ENCODE measurements around the gene MYO5C. TPM values are rescaled to one million over a fixed set of nuclear protein-coding genes. Genes with fewer than 3 reads are reported as not detected.

The MYO5C gene, protein sequence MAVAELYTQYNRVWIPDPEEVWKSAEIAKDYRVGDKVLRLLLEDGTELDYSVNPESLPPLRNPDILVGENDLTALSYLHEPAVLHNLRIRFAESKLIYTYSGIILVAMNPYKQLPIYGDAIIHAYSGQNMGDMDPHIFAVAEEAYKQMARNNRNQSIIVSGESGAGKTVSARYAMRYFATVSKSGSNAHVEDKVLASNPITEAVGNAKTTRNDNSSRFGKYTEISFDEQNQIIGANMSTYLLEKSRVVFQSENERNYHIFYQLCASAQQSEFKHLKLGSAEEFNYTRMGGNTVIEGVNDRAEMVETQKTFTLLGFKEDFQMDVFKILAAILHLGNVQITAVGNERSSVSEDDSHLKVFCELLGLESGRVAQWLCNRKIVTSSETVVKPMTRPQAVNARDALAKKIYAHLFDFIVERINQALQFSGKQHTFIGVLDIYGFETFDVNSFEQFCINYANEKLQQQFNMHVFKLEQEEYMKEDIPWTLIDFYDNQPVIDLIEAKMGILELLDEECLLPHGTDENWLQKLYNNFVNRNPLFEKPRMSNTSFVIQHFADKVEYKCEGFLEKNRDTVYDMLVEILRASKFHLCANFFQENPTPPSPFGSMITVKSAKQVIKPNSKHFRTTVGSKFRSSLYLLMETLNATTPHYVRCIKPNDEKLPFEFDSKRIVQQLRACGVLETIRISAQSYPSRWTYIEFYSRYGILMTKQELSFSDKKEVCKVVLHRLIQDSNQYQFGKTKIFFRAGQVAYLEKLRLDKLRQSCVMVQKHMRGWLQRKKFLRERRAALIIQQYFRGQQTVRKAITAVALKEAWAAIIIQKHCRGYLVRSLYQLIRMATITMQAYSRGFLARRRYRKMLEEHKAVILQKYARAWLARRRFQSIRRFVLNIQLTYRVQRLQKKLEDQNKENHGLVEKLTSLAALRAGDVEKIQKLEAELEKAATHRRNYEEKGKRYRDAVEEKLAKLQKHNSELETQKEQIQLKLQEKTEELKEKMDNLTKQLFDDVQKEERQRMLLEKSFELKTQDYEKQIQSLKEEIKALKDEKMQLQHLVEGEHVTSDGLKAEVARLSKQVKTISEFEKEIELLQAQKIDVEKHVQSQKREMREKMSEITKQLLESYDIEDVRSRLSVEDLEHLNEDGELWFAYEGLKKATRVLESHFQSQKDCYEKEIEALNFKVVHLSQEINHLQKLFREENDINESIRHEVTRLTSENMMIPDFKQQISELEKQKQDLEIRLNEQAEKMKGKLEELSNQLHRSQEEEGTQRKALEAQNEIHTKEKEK (N-terminal part only)
- 1.6 and 2.2 TPM in 2 replicates for polyA plus RNA-seq (2014; cell fraction: cytosol; rRNA removed)
- 2.0 and 3.5 TPM in 2 replicates for polyA plus RNA-seq (2014; cell fraction: nucleus; rRNA removed)

DNA sequence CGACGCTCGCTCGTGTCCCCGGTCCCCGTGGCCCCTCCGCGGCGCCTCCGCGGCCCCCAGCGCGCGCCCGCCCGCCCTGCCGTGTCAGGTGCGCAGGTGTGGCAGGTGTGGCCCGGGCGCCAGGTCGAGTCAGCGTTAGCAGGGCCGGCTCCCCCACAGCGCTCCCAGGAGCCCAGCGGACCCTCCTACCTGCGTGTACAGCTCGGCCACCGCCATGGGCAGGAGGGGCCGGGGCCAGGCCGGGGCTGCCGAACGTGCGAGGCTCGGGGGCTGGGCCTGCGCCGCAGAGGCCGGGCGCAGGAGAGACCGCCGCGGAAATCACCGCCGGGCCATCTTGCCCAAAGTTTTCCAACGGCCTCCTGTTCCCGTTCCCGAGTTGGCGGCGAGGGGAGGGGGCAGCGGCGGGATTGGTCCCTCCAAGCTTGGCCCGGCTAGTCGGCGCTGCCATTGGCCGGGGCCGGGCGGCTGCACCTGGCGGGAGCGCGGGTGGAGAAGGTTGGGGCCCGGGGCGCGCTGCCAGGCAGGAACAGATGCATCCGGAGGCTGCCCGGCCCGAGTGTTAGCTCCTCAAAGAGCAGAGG is at the start of gene MYO5C:
Gene MYO5C, minus strand, starts transcription at position 384 of the 581 bp plus-strand sequence. Its CDS starts 168 bp downstream, at position 216.
- DNase-seq (ENCODE audit: low spot score) = peak; percentile 50

DNA sequence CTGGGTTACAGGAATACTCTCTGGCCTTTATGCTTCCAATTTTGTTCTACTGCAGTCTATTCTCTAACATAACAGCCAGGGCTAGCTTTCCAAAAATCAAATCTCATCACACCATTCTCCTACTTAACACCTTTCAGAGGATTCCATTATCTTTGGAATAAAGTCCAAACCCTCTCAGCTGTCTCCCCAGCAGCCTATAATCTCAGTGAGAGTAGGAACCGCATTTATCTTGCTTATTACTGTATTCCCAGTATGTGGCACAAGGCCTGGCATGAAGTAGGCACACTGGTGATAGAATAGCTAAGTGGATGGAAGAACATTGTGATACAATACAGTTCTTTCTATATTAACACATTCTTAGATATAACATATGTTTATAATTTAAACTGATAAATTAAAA is 49.0 kb upstream of the MYO5C start:
- DNase-seq (ENCODE audit: low spot score) = no peak

DNA sequence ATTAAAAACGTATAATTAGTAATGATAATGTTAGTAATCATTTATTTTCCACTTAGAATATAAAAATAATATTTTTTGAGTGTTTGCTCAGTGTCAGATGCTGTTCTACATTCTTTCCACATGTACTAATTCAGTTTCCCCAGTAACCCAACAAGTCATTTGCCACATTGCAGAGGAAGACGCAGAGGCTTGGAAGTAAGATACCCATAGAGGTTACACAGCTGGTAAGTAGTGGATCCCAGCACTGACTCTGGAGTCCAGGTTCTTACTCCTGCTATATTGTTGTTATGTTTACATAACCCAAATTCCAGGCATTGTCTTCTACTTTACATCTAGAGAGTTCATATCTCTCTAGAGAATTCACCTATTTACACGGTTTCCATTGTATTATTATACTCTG is 48.2 kb upstream of the MYO5C start:
- no peak for DNase-seq (ENCODE audit: low spot score)

DNA sequence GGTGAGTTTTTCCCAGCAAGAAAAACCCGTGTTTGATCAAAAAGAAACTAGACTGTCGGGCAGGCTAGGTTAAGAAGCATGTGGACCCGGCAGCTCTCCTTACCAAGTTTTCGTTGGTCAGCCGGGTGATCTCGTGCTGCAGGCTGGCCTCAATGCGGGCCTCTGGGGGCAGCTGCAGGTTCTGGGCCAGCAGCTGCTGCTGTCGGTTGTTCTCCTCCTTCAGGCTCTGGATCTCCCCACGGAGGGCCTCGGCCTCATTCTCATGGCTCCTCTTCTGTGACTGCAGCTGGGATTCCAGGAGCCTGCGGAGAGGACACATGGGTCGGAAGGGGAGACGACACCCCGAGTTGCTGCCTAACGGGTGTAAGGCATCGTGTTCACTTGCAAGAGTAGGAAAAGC is 44.5 kb upstream of the MYO5C start:
- no peak for DNase-seq (ENCODE audit: low spot score)

DNA sequence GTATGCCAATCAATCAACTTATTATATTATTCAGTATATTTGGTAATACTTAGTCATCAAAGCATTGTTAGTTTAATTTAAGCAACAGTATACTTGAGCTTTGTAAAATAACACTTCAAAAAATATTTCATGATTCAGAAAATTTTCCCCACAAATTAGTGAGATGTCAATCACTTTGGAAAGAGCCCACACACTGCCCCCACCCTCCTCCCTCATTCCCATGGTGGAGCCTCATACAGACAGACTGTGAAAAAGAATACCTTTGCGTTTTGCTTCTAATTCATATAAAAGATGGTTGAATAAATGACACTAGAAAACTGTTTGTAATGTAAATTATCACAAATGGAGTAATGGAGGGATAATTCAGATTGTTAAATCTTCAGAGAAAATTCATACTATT is 43.3 kb upstream of the MYO5C start:
- no peak for DNase-seq (ENCODE audit: low spot score)

DNA sequence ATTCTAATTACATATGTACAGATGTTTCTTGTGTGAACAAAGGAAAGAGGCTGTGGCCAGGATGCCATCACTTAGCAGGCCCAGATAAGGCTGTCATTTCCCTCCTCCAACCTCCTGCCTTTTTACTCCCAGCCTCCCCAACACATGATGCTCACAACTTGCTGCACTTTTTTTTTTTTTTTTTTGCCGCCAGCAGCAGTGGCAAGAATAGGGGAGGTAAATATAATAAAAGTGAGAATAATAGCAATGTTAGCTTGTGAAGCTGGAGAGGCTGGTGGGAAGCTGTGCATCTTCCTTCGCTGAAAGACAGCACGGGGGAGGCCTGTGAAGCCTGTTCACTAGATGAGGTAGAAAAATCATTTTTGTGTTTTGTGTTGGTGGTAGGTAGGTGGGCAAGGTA is 42.5 kb upstream of the MYO5C start:
- no peak for DNase-seq (ENCODE audit: low spot score)

DNA sequence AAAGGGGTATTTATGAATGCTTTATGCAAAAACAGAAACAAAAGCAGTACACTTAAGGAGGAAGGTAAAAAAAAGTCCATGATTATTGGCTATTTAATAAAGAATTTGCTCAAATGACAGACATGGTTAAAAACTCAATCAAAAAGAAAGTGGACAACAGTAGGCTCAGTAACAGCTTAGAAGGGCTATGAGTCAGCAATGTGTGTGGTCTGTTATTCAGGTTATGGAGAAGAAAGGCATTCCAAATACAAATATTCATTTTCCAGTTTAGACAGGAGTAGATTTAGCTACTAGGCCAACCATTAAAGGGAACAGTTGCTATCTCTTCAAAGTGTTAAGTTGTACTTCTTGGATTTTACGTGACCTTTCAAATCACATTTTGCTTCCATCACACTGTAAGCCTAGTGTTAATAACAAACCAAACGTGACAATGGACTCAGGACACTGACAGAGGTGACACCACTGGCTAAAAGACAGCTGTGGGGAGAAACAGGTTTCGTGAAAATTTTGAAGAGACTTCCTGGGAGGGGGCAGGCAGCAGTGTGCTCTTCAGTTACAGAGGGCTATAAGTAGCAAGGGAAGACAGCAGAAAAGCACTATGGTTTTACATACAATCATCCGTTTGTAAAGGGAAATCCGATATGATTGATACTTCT is 41.7 kb upstream of the MYO5C start:
- DNase-seq (ENCODE audit: low spot score) = no peak

DNA sequence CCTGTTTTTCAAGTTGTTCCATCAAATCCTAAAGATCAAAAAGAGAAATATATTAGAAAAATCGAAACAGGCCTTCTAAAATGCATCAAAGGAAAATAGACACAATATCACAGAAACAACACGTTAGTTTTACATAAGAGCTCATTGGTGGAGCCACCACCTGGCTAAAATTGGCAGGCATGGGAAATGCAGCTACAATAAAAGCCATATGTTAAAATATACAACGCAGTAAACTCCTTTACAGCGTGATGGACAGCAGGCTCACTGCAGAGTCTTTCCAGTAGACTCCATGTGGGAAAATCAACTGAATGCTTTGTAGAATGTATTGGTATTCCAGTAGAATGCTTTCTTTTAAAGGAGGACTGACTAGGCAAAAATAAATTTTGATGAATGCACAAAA is 40.9 kb upstream of the MYO5C start:
- DNase-seq (ENCODE audit: low spot score) = no peak

DNA sequence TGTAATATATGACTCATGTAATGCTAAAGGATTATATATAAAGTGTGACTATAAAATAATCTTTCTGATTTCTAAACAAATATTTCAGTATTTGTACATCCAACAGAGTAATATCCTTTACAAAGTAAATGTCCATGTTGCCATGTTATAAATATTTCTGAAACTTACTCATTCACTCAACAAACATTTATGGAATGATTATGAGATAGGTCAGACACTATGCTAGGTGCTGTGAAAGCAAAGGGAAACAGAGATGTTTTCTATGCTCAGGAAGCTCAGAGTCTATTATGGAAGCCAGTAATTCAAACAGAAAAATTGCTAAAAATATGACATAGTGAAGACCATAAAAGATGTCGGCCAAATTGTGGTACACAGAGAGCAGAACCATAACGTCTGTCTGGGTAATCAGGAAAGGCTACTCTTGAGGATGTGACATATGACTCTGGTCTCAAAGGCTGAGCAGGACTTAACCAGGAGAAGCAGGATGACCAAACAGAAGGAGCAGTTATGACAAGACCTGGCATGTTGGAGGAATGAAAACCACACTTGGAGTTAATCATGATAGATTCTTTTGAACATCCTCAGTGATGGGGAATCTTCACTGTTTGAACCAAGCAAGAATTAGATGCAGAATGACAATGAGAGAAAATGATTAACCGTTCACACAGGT is 39.0 kb upstream of the MYO5C start:
- no peak for DNase-seq (ENCODE audit: low spot score)

DNA sequence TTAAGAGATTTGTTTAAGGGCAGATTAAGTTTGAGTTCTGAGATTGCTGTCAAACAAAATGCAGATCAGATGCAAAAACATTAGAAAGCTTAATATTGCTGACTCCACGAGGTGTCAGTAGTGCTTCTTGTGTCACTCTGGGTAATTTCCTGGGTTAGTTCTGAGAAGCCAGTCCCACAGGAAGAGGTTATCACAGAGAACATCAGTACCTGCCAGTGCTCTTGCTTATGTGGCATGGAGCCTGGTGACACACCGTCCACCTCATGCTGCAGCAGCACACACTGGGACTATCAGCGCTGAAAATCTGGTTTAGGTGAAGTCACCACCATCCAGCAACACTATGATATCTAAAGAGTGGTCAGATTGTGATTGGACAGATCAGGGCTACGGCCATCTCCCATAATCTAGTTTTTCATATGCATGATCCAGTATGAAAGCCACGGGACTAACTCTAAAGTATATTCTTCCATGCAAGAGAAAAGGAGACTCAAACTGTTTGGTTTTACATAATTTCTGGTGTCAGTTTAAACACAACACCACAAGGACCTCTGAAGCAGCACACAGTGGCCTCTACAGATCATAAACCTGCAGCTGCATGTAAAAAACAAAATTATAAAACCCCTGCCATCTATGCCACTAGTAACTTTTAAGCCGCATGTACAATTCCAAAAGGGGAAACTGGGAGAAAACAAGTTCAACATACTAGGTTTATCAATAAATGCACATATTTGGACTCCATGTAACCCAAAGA is 36.1 kb upstream of the MYO5C start:
- DNase-seq (ENCODE audit: low spot score) = peak; percentile 67

DNA sequence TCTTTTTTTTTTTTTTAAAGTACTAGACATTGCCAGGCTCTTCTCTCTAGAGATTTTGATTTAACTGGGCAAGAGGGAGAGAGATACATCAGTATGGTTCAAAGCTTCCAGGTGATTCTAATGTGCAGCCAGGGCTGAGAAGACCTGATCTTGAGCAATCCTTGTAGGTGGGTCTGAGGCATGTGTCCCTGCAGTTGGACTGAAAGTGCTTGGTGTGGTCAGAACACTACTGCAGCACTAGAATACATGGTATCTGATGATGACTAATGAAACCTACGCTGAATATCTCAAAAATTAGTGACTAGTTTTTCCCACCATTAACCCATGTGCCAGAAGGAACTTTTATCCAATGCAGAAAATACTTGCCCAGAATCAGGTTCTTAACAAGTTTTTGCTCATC is 34.4 kb upstream of the MYO5C start:
- no peak for DNase-seq (ENCODE audit: low spot score)

DNA sequence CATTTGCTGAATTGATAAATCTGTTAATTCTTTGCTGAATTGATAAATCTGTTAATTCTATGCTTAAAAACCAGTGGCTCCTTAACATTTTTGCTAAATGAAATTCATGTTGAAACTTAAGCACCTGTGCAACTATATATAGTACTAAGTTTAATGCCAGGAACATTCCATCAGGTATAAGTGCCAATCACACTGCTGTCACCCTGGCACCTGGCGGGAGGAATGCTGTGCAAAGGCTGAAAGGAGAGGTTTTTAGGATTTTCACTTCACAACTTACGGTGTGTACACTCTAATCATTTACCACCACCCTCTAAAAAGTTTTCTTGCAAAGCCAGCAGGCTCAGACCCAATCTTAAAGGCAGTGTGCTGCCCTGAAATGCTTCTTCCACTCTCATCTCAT is 33.5 kb upstream of the MYO5C start:
- no peak for DNase-seq (ENCODE audit: low spot score)

DNA sequence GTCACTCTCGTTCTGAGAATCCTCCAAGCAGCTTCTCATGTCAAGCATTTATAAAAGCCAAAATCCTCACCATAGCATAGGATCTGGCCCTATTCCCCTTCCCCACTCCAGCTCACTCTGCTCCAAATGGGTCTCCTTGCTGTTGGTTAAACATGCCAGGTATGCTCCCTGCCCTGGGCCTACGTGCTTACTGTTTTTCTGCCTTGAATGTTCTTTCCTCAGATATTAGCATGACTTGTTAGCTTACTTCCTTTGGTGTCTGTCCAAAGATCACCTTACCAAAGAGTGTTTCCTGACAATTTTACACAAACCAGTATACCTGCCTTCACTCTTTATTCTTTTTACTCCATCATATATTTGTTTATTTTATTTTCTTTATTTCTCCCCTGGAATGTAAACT is 33.1 kb upstream of the MYO5C start:
- no peak for DNase-seq (ENCODE audit: low spot score)

DNA sequence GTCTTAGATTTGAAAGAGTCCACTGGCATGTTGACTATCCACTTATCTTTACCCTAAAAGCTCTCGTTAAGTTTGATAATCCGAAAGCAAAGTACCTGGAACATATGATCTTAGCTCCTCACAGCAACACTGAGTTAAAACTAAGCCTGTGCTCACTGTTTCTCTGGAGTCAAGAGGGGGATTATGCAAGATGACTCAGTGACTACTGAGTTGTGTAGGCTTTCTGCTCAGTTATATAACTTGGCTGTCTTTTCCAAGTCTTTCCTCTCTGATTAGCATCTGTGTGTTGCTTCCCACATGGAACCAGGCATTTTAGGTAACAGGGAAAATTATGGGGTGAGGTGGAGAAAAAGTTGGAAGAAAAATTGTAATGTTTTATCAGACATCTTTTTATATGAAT is 31.2 kb upstream of the MYO5C start:
- no peak for DNase-seq (ENCODE audit: low spot score)

DNA sequence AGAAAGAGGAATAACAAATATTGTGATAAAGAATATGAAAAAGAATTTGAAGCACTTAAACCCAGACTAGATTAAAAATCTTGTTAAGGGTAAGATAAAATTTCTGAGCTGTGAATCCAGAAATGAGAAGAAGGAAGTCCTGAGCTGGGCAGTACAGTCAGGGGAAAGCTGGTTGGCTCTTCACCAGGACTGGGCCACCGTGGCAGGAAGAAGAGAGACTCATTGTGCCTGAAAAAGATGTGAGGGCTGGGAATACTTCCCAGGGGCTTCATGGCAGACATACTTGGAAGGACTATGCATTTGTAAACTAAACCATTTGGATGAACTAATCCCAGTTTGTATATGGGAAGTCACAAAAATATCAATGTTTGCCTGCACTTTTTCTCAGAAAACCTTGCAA is 28.5 kb upstream of the MYO5C start:
- no peak for DNase-seq (ENCODE audit: low spot score)

DNA sequence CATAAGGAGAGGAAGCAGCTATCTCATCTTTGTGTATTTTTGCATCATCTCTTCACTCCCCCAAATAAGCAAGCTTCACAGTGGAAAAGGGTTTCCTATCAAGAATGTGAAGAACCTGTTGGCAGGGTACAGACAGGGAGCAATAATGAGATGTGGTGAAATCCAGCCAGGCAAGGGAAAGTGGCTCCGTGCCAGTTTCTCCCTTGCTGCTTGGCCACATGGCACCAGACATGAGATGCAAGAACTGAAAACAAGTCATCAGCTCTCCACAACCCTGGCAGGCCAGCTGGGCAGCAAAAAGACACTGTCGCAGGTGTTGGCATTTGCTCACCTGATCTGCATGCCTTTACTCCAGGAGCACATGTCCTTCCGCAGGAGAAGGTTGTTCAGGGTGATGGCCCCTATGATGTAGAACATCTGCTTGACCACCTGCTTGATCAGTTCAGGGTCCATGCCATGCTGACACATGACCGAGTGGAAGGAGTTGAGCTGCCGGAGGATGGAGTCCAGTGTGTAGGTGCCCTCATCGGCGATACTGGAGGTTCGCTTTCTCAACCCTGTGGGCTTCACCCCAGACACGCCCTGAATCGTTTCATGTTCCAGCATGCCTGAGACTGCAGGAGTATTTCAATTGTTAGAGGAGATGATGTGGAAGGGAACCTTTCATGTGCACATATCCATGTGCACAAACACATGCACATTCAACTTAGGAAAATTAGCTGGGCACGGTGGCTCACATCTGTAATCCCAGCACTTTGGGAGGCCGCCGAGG is 23.3 kb upstream of the MYO5C start:
- no peak for DNase-seq (ENCODE audit: low spot score)

DNA sequence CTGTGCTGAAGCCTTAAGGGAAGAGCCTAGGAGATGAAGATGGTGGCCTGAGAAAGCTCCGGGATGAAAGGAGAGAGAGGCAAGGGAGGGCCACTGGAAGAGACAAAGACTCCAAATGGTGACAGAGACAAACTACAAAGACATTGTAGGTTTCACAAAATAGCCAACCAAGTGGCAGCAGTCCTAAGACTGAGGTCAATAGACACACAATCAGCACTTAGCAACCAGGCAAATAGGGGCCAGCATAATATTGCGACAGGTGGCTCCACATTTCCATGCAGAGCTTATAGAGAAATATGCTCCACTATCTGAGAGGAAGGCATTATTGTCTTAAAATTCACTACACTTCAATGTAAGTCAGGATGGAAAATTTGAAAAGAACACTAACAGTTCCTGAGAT is 22.1 kb upstream of the MYO5C start:
- no peak for DNase-seq (ENCODE audit: low spot score)

DNA sequence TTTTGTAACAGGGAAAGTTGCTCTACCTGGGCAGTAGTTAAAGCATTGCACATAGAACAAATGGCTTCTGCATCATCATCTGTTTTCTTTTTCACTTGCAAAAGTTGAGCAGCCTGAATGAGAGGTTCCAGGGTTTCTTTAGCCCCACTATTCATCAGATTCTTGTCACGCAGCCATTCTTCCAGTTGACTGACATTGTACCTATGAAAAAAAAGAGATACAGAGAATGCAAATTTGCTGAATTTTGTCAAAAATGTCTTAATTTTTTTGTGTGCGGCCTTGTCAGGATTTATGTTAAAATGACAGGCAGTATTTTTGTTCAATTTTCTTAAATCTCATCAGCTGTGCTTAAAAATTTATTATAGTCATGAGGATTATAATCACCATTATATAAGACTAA is 21.4 kb upstream of the MYO5C start:
- no peak for DNase-seq (ENCODE audit: low spot score)

DNA sequence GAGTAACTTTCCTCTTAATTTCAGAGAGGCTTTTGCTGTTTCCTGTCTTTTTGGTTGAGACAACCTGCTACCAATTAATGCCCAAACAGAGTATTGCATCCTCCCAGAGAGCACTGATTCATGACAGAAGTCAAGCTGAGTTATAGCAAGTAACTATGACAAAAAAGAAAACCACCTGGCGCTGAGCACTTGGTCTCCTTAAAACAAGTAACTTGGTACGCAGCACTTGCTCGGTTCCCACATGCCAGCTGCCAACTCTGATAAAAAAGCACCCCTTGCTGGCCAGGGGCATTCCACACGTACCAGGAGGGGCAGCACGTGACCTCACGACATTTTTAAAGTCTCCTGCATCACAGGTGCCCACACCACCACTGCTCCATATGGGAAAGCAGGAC is 13.5 kb upstream of the MYO5C start:
- no peak for DNase-seq (ENCODE audit: low spot score)
